ENCODE measurements around the gene KRT40.
"Not testable (repeated sequence)": the region's sequence is repeated elsewhere in the genome, so short reads cannot be mapped to it uniquely, and the experiment has no call there.

Gene KRT40

GRCh38 chr17:40984226-40984625, at the start of gene KRT40:
KRT40 (minus strand) TSS chr17:40984326; CDS start chr17:40984273, 53 bp downstream.
- no peak for DNase-seq (ENCODE audit: low read depth in 3 of 3)

- DNase-seq (ENCODE audit: low read depth in 3 of 3), result no peak
Observed at GRCh38 chr17:41029633-41030245, 45.6 kb upstream of the KRT40 start, which contains the start of gene KRTAP1-4. KRTAP1-4 (minus strand) TSS chr17:41030195; CDS start chr17:41030078, 117 bp downstream.

- DNase-seq (ENCODE audit: low read depth in 3 of 3), result no peak
Observed at GRCh38 chr17:41026715-41027471, 42.8 kb upstream of the KRT40 start, which contains the start of gene KRTAP1-5. KRTAP1-5 (minus strand) TSS chr17:41027208; CDS start chr17:41027155, 53 bp downstream.

- no peak for DNase-seq (ENCODE audit: low read depth in 3 of 3)
Observed at GRCh38 chr17:41024697-41025096, 40.6 kb upstream of the KRT40 start.

- DNase-seq (ENCODE audit: low read depth in 3 of 3), result no peak
Observed at GRCh38 chr17:41020336-41020735, 36.2 kb upstream of the KRT40 start.

GRCh38 chr17:41019415-41019814, 35.3 kb upstream of the KRT40 start:
- no peak for DNase-seq (ENCODE audit: low read depth in 3 of 3)

GRCh38 chr17:41018541-41018940, 34.4 kb upstream of the KRT40 start:
- DNase-seq (ENCODE audit: low read depth in 3 of 3), result no peak

- DNase-seq (ENCODE audit: low read depth in 3 of 3), result no peak
Observed at GRCh38 chr17:41016578-41017215, 32.6 kb upstream of the KRT40 start.

GRCh38 chr17:41015454-41015853, 31.3 kb upstream of the KRT40 start:
- no peak for DNase-seq (ENCODE audit: low read depth in 3 of 3)

GRCh38 chr17:41013606-41014005, 29.5 kb upstream of the KRT40 start:
- no peak for DNase-seq (ENCODE audit: low read depth in 3 of 3)

- DNase-seq (ENCODE audit: low read depth in 3 of 3), result no peak
Observed at GRCh38 chr17:41013181-41013580, 29.1 kb upstream of the KRT40 start.

- no peak for DNase-seq (ENCODE audit: low read depth in 3 of 3)
Observed at GRCh38 chr17:41012326-41013120, 28.4 kb upstream of the KRT40 start.

GRCh38 chr17:41010441-41010840, 26.3 kb upstream of the KRT40 start:
- DNase-seq (ENCODE audit: low read depth in 3 of 3), result no peak

GRCh38 chr17:41009936-41010335, 25.8 kb upstream of the KRT40 start:
- DNase-seq (ENCODE audit: low read depth in 3 of 3), result no peak

GRCh38 chr17:41009301-41009760, 25.2 kb upstream of the KRT40 start:
- DNase-seq (ENCODE audit: low read depth in 3 of 3), result no peak

GRCh38 chr17:41008811-41009210, 24.7 kb upstream of the KRT40 start, which contains the start of gene KRTAP3-1:
KRTAP3-1 (minus strand) TSS chr17:41009128; CDS start chr17:41009074, 54 bp downstream.
- DNase-seq (ENCODE audit: low read depth in 3 of 3), result no peak

- DNase-seq (ENCODE audit: low read depth in 3 of 3), result no peak
Observed at GRCh38 chr17:41004397-41004796, 20.3 kb upstream of the KRT40 start.

GRCh38 chr17:41003926-41004325, 19.8 kb upstream of the KRT40 start:
- DNase-seq (ENCODE audit: low read depth in 3 of 3), result no peak

- DNase-seq (ENCODE audit: low read depth in 3 of 3), result no peak
Observed at GRCh38 chr17:41002814-41003213, 18.7 kb upstream of the KRT40 start.

- no peak for DNase-seq (ENCODE audit: low read depth in 3 of 3)
Observed at GRCh38 chr17:41001795-41002194, 17.7 kb upstream of the KRT40 start.

- DNase-seq (ENCODE audit: low read depth in 3 of 3), result not testable (repeated sequence)
Observed at GRCh38 chr17:40999563-40999962, 15.4 kb upstream of the KRT40 start, which contains the start of gene KRTAP3-2. KRTAP3-2 (minus strand) TSS chr17:40999906; CDS start chr17:40999853, 53 bp downstream.

All from stimulated activated CD4-positive, alpha-beta T cell treated with anti-CD3 and anti-CD28 coated beads, TNF-alpha, amount 100 ng/mL, for 4 hours (primary cell).